Middle frontal gyrus (tissue), 1 donor: Measurements from ENCODE around the gene PCDHA10.
"Not testable (repeated sequence)": the region's sequence is repeated elsewhere in the genome, so short reads cannot be mapped to it uniquely, and the experiment has no call there.

Experiments used
- DNase-seq: peaks from one replicate; pipeline ENCODE4 v3.0.0-alpha.2; 2015; ENCODE audit warnings: low spot score; ENCODE audit errors: extremely low spot score

PCDHA10 gene

DNA sequence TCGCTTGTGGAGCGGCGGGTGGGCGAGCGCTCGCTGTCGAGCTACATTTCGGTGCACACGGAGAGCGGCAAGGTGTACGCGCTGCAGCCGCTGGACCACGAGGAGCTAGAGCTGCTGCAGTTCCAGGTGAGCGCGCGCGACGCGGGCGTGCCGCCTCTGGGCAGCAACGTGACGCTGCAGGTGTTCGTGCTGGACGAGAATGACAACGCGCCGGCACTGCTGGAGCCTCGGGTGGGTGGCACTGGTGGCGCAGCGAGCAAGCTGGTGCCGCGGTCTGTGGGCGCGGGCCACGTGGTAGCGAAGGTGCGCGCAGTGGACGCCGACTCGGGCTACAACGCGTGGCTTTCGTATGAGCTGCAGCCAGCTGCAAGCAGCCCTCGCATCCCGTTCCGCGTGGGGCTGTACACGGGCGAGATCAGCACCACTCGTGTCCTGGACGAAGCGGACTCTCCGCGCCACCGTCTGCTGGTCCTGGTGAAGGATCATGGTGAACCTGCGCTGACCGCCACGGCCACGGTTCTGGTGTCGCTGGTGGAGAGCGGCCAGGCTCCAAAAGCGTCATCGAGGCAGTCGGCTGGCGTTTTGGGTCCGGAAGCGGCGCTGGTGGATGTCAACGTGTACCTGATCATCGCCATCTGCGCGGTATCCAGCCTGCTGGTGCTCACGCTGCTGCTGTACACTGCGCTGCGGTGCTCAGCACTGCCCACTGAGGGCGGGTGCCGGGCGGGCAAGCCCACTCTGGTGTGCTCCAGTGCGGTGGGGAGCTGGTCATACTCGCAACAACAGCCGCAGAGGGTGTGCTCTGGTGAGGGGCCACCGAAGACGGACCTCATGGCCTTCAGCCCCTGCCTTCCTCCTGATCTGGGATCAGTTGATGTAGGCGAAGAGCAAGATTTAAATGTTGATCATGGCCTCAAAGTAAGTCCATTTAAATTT lies 12.6 kb upstream of the PCDHA10 start:
- no peak for DNase-seq

DNA sequence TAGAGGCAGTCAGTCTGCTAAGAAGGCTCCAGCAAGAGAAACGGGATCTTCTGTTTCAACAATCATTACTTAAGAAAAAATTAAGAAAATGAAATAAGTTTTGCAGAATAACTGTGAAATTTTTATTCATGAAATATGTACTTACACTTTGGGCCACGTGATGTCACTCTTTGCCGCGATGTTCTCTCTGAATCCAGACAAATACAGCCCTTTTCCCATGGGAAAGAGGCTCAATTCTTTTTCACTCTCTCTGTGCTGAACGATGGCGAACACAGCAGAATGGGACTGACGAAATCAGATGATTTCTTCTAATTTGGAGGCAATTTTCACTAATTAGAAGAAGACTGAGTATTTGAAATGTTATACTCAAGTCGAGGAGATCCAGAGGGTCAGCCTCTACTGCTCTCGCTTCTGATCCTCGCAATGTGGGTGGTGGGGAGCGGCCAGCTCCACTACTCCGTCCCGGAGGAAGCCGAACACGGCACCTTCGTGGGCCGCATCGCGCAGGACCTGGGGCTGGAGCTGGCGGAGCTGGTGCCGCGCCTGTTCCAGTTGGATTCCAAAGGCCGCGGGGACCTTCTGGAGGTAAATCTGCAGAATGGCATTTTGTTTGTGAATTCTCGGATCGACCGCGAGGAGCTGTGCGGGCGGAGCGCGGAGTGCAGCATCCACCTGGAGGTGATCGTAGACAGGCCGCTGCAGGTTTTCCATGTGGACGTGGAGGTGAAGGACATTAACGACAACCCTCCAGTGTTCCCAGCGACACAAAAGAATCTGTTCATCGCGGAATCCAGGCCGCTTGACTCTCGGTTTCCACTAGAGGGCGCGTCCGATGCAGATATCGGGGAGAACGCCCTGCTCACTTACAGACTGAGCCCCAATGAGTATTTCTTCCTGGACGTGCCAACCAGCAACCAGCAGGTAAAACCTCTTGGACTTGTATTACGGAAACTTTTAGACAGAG lies 7.3 kb upstream of the PCDHA10 start, which contains the start of gene PCDHA9:
Gene PCDHA9, plus strand, starts transcription at position 244 of the 964 bp plus-strand sequence. Its CDS starts 114 bp downstream, at position 358.
- DNase-seq, result not testable (repeated sequence)

- not testable (repeated sequence) for DNase-seq
Observed at GRCh38 chr5:140849831-140850634, 5.7 kb upstream of the PCDHA10 start.

- no peak for DNase-seq
Observed at GRCh38 chr5:140857177-140857986, 1.7 kb downstream of the PCDHA10 start.

- no peak for DNase-seq
Observed at GRCh38 chr5:140857987-140858240, 2.2 kb downstream of the PCDHA10 start.

- no peak for DNase-seq
Observed at GRCh38 chr5:140862441-140863295, 7.0 kb downstream of the PCDHA10 start.

GRCh38 chr5:140868721-140869554 lies 13.2 kb downstream of the PCDHA10 start, which contains the start of gene PCDHA11:
Gene PCDHA11 (plus strand): TSS chr5:140868957. CDS start chr5:140869104, 147 bp downstream.
- no peak for DNase-seq

- no peak for DNase-seq
Observed at GRCh38 chr5:140869555-140869886, 13.8 kb downstream of the PCDHA10 start.

DNA sequence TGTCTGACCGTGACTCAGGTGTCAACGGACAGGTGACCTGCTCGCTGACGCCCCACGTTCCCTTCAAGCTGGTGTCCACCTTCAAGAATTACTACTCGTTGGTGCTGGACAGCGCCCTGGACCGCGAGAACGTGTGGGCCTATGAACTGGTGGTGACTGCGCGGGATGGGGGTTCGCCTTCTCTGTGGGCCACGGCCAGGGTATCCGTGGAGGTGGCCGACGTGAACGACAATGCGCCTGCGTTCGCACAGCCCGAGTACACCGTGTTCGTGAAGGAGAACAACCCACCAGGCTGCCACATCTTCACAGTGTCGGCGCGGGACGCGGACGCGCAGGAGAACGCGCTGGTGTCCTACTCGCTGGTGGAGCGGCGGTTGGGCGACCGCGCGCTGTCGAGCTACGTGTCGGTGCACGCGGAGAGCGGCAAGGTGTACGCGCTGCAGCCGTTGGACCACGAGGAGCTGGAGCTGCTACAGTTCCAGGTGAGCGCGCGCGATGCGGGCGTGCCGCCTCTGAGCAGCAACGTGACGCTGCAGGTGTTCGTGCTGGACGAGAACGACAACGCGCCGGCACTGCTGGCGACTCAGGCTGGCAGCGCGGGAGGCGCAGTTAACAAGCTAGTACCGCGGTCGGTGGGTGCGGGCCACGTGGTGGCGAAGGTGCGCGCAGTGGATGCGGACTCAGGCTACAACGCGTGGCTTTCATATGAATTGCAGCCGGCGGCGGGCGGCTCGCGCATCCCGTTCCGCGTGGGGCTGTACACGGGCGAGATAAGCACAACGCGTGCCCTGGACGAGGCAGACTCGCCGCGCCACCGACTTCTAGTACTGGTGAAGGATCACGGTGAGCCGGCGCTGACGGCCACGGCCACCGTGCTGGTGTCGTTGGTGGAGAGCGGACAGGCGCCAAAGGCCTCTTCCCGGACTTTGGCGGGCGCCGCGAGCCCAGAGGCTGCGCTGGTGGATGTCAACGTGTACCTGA lies 14.8 kb downstream of the PCDHA10 start:
- DNase-seq, result no peak

DNA sequence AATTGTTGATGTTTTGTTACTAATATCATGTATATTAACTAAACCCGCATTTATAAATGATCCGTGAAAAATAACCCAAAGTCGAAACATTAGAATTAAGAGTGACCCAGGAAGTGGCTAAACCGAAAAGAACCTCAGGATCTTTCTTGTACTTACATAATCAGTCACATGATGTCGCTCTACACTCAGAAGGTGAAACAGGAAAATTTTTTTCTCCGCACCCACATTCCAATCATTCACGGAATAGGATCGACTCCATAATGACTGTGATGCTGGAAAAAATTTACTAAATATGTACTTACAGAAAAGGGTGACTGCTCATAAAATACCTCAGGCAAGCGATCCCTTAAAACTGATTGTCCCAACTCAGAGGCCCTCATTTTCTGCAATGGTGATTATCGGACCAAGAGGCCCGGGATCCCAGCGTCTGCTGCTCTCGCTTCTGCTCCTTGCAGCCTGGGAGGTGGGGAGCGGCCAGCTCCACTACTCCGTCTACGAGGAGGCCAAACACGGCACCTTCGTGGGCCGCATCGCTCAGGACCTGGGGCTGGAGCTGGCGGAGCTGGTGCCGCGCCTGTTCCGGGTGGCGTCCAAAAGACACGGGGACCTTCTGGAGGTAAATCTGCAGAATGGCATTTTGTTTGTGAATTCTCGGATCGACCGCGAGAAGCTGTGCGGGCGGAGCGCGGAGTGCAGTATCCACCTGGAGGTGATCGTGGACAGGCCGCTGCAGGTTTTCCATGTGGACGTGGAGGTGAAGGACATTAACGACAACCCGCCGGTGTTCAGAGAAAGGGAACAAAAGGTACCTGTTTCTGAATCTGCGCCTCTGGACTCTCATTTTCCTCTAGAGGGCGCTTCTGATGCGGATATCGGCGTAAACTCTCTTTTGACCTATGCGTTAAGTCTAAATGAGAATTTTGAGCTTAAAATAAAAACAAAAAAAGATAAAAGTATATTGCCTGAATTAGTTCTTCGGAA lies 19.7 kb downstream of the PCDHA10 start, which contains the start of gene PCDHA12:
Gene PCDHA12, plus strand, starts transcription at position 224 of the 981 bp plus-strand sequence. Its CDS starts 165 bp downstream, at position 389.
- no peak for DNase-seq

- DNase-seq, result not testable (repeated sequence)
Observed at GRCh38 chr5:140876541-140877261, 21.0 kb downstream of the PCDHA10 start.

- DNase-seq, result no peak
Observed at GRCh38 chr5:140877262-140877581, 21.5 kb downstream of the PCDHA10 start.

DNA sequence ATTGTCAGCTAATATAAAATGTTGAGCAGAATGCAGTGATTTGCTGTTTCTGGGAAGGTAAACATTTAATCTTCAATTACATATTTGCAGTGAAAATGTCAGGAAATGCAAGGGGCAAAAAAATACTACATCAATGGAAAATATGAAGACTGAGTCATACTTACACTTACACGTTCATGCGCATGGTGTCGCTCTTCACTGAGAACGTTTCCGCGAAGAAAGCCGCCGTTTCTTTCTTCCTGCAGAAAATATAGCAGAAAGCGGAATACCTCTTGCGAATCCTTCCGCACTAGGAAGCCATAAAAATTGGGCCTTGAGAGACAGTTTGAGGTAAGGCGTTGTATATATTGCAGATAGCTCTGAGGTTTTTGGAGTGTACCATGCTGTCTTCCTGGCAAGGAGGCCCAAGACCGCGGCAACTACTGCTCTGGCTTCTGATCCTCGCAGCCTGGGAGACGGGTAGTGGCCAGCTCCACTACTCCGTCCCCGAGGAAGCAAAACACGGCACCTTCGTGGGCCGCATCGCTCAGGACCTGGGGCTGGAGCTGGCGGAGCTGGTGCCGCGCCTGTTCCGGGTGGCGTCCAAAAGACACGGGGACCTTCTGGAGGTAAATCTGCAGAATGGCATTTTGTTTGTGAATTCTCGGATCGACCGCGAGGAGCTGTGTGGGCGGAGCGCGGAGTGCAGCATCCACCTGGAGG lies 26.3 kb downstream of the PCDHA10 start, which contains the start of gene PCDHA13:
Gene PCDHA13, plus strand, starts transcription at position 236 of the 702 bp plus-strand sequence. Its CDS starts 145 bp downstream, at position 381.
- no peak for DNase-seq

DNA sequence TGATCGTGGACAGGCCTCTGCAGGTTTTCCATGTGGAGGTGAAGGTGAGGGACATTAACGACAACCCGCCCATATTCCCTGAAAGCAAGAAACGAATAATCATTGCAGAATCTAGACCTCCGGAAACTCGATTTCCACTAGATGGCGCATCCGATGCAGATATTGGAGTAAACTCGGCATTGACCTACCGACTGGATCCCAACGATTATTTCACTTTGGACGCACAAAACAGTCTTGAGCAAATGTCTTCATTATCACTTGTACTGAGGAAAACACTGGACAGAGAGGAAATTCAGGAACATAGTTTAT lies 26.8 kb downstream of the PCDHA10 start:
- DNase-seq, result no peak

GRCh38 chr5:140883373-140883772 lies 27.7 kb downstream of the PCDHA10 start:
- DNase-seq, result no peak
